HEK293T (cell line): ENCODE data around the gene MYO18B.

Source experiments
- CTCF ChIA-PET: fragments of 350-600 bp; formaldehyde crosslinking; extraction: SDS; loops from one replicate; lab custom pipeline; 2021; ENCODE audit warnings: antibody characterized with exemption, inconsistent platforms; lab: Yijun Ruan, JAX
- POLR2A ChIA-PET: fragments of 350-600 bp; formaldehyde crosslinking; extraction: SDS; loops from one replicate; lab custom pipeline; 2020; ENCODE audit warnings: antibody characterized with exemption, inconsistent platforms; lab: Yijun Ruan, JAX
- DNase-seq: peaks from one replicate; pipeline ENCODE4 v3.0.0; 2012; ENCODE audit warnings: mixed read lengths; ENCODE audit errors: extremely low spot score
- ARNT ChIP-seq: fragments of 450-650 bp; IDR thresholded peaks from 2 replicates; pipeline ENCODE4 v1.6.1; 2017; ENCODE audit warnings: mild to moderate bottlenecking
- BHLHE40 ChIP-seq: fragments of 450-650 bp; IDR thresholded peaks from 2 replicates; pipeline ENCODE4 v1.6.1; 2016; ENCODE audit warnings: mild to moderate bottlenecking, moderate library complexity, borderline replicate concordance
- CTBP1 ChIP-seq: fragments of 450-650 bp; IDR thresholded peaks from 2 replicates; pipeline ENCODE4 v1.6.1; 2016; ENCODE audit warnings: borderline replicate concordance
- ELF4 ChIP-seq: fragments of 450-650 bp; IDR thresholded peaks from 2 replicates; pipeline ENCODE4 v1.6.1; 2017; ENCODE audit warnings: antibody characterized with exemption
- FOXA1 ChIP-seq: fragments of 450-650 bp; IDR thresholded peaks from 2 replicates; pipeline ENCODE4 v1.6.1; 2016; ENCODE audit warnings: mild to moderate bottlenecking
- FOXK2 ChIP-seq: fragments of 450-650 bp; IDR thresholded peaks from 2 replicates; pipeline ENCODE4 v1.6.1; 2016; ENCODE audit warnings: mild to moderate bottlenecking
- FOXM1 ChIP-seq: fragments of 450-650 bp; IDR thresholded peaks from 2 replicates; pipeline ENCODE4 v1.6.1; 2017; ENCODE audit warnings: mild to moderate bottlenecking, borderline replicate concordance
- HDGF ChIP-seq: fragments of 450-650 bp; IDR thresholded peaks from 2 replicates; pipeline ENCODE4 v1.6.1; 2017; ENCODE audit warnings: antibody characterized with exemption, borderline replicate concordance
- L3MBTL2 ChIP-seq: fragments of 450-650 bp; conservative IDR thresholded peaks from 2 replicates; pipeline ENCODE4 v1.6.1; 2016; ENCODE audit warnings: mild to moderate bottlenecking
- LEF1 ChIP-seq: fragments of 450-650 bp; IDR thresholded peaks from 2 replicates; pipeline ENCODE4 v1.6.1; 2017; ENCODE audit warnings: mild to moderate bottlenecking, borderline replicate concordance
- NFRKB ChIP-seq: fragments of 450-650 bp; IDR thresholded peaks from 2 replicates; pipeline ENCODE4 v1.6.1; 2016; ENCODE audit warnings: mild to moderate bottlenecking, moderate library complexity
- PKNOX1 ChIP-seq: fragments of 450-650 bp; IDR thresholded peaks from 2 replicates; pipeline ENCODE4 v1.6.1; 2016
- SP1 ChIP-seq: fragments of 450-650 bp; IDR thresholded peaks from 2 replicates; pipeline ENCODE4 v1.6.1; 2017
- SUZ12 ChIP-seq: fragments of 450-650 bp; IDR thresholded peaks from 2 replicates; pipeline ENCODE4 v1.6.1; 2016; ENCODE audit warnings: mild to moderate bottlenecking
- TARDBP ChIP-seq: fragments of 450-650 bp; IDR thresholded peaks from 2 replicates; pipeline ENCODE4 v1.6.1; 2016
- ZNF384 ChIP-seq: fragments of 450-650 bp; IDR thresholded peaks from 2 replicates; pipeline ENCODE4 v1.6.1; 2016

The MYO18B gene

GRCh38 chr22:25829808-25830777 lies 88.1 kb downstream of the MYO18B start:
- ChIA-PET POLR2A (no interaction called here), CTCF (no interaction called here)
- no peak for TF ChIP-seq PKNOX1
- no peak for TF ChIP-seq FOXK2
- TF ChIP-seq ARNT, result no peak
- no peak for TF ChIP-seq FOXM1
- no peak for TF ChIP-seq ZNF384
- TF ChIP-seq CTBP1, result no peak
- no peak for TF ChIP-seq L3MBTL2
- no peak for TF ChIP-seq SP1
- no peak for TF ChIP-seq BHLHE40
- no peak for TF ChIP-seq HDGF
- TF ChIP-seq NFRKB, result no peak
- no peak for TF ChIP-seq ELF4
- no peak for TF ChIP-seq TARDBP
- TF ChIP-seq FOXA1, result no peak
- TF ChIP-seq LEF1, result no peak
- no peak for TF ChIP-seq SUZ12
- no peak for DNase-seq

GRCh38 chr22:25833091-25833490 lies 91.1 kb downstream of the MYO18B start:
- ChIA-PET CTCF (no interaction called here), POLR2A (no interaction called here)
- no peak for TF ChIP-seq FOXM1
- no peak for TF ChIP-seq CTBP1
- no peak for TF ChIP-seq SUZ12
- no peak for TF ChIP-seq ELF4
- TF ChIP-seq HDGF, result no peak
- TF ChIP-seq LEF1, result no peak
- TF ChIP-seq TARDBP, result no peak
- TF ChIP-seq FOXK2, result no peak
- no peak for TF ChIP-seq NFRKB
- TF ChIP-seq FOXA1, result no peak
- TF ChIP-seq BHLHE40, result no peak
- no peak for TF ChIP-seq SP1
- TF ChIP-seq ZNF384, result no peak
- TF ChIP-seq ARNT, result no peak
- no peak for TF ChIP-seq L3MBTL2
- no peak for TF ChIP-seq PKNOX1
- no peak for DNase-seq

GRCh38 chr22:25833676-25834075 lies 91.7 kb downstream of the MYO18B start:
- DNase-seq, result no peak
- TF ChIP-seq FOXA1, result no peak
- no peak for TF ChIP-seq NFRKB
- no peak for TF ChIP-seq PKNOX1
- CTCF ChIA-PET, result no interaction called here
- POLR2A ChIA-PET, result no interaction called here

GRCh38 chr22:25834490-25834889 lies 92.5 kb downstream of the MYO18B start:
- ChIA-PET POLR2A (no interaction called here), CTCF (no interaction called here)
- DNase-seq, result no peak
- TF ChIP-seq SP1, result no peak
- no peak for TF ChIP-seq HDGF
- TF ChIP-seq BHLHE40, result no peak

GRCh38 chr22:25835348-25835747 lies 93.4 kb downstream of the MYO18B start:
- ChIA-PET POLR2A (no interaction called here), CTCF (no interaction called here)
- TF ChIP-seq CTBP1 (no peak), FOXK2 (no peak), NFRKB (no peak), SP1 (no peak), ZNF384 (no peak), SUZ12 (no peak), L3MBTL2 (no peak), PKNOX1 (no peak), HDGF (no peak), TARDBP (no peak), LEF1 (no peak), ELF4 (no peak), ARNT (no peak), FOXM1 (no peak), FOXA1 (no peak), BHLHE40 (no peak)
- no peak for DNase-seq
